HUDEP-2 (cell line): ENCODE measurements around the gene SFTA2.

ENCODE experiments used
- DNase-seq, 76 experiments: peaks; one replicate each; lab custom pipeline; 2025; ENCODE audit not compliant: unreplicated experiment in 76 of 76; lab: John Stamatoyannopoulos, UW

The SFTA2 gene

GRCh38 chr6:30881392-30882203 is 50.4 kb downstream of the SFTA2 start:
- no peak for DNase-seq
